Measurements from ENCODE around the gene SYVN1.

Gene SYVN1

DNA sequence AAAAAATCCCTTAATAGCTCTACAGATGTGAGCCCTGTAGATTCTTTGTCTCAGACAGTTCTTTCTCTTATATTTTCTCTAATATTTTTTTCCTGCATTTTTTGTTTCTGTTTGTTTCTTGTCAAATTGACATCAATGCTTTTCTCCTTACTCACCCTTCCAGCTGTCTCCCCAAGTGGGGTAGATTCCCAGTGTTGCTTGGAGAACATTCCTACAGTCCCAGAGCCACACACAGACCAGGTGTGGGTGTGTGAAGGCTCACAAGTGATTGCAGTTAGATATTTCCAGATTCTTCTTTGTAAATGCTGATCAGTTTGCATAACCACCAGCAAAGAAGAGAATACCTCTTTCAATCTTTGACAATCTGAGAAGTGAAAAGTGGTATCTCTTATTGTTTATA lies 30.8 kb downstream of the SYVN1 start:
- no peak for DNase-seq
- H3K27me3 ChIP-seq (ENCODE audit: insufficient read depth, low read depth, severe bottlenecking): no peaks in the 10 kb centered on the region
- H3K4me3 ChIP-seq (ENCODE audit: low read depth, low read length): no peak overlapping the region
- no peaks in the 10 kb centered on the region for H3K9me3 ChIP-seq (ENCODE audit: severe bottlenecking)
- TF ChIP-seq, protein P1, sequence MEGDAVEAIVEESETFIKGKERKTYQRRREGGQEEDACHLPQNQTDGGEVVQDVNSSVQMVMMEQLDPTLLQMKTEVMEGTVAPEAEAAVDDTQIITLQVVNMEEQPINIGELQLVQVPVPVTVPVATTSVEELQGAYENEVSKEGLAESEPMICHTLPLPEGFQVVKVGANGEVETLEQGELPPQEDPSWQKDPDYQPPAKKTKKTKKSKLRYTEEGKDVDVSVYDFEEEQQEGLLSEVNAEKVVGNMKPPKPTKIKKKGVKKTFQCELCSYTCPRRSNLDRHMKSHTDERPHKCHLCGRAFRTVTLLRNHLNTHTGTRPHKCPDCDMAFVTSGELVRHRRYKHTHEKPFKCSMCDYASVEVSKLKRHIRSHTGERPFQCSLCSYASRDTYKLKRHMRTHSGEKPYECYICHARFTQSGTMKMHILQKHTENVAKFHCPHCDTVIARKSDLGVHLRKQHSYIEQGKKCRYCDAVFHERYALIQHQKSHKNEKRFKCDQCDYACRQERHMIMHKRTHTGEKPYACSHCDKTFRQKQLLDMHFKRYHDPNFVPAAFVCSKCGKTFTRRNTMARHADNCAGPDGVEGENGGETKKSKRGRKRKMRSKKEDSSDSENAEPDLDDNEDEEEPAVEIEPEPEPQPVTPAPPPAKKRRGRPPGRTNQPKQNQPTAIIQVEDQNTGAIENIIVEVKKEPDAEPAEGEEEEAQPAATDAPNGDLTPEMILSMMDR (IDR thresholded peaks at IDR 0.05; ENCODE audit: low read depth, low read length): no peak
- peaks cover 4% of the 10 kb centered on the region for H3K36me3 ChIP-seq
- H3K27ac ChIP-seq: no peak overlapping the region

DNA sequence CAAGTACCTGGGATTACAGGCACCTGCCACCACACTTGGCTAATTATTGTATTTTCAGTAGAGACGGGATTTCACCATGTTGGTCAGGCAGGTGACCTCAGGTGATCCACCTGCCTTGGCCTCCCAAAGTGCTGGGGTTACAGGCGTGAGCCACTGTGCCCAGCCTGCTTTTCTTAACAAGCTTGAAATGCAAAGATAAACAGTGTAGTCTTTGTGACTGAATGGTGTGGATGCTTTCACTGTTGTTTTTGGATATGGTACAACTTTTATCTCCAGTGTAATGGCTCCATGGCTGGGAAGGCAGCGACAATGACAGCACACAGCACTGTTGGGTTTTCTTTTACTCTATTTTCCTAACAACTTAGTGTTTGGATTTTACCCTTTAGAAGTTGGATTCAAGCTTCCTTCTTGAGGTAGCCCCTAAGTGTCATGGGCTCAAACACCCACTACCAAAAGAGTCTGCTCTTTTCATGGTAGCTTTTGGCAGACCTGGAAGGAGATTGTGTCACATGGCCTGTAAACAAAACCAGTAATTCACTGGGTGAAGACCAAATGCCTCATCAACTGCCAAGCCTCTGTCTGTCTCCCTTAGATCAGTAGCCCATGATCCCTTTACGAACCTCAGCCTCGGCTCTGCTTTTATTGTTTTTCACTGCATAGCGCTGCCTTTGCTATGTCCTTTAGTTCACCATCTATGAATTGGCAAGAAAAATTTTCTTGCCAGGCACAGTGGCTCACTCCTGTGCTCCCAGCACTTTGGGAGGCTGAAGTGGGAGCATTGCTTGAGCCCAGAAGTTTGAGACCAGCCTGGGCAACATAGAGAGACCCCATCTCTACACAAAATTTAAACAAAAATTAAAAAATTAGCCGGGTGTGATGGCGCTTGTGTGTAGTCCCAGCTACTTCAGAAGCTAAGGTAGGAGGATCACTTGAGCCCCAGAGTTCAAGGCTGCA lies 31.9 kb downstream of the SYVN1 start:
- DNase-seq: no peak
- Histone ChIP-seq H3K27ac (no peak overlapping the region), H3K36me3 (peaks cover 15% of the 10 kb centered on the region)

DNA sequence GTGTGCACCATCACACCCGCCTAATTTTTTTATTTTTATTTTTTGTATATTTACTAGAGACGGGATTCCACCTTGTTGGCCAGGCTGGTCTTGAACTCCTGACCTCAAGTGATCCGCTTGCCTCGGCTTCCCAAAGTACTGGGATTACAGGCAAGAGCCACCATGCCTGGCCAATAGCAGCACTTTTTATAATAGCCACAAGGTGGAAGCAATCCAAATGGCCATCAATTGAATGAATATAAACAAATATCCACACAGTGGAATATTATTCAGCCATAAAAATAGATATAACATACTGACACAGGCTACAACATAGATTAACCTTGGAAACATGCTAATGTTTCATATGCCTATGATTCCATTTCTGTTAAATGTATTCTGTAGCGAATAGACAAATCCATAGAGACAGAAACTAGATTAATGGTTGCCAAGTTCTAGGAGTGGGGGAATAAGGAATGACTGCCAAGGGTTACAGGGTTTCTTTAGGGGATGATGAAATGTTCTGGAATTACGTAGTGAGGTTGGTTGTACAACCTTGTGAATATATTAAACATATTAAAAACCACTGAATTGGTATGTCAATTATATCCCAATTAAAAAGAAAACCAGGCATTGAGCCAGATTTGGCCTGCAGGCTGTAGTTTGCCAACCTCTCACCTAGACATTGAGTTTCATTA lies 33.5 kb downstream of the SYVN1 start:
- no peak overlapping the region for H3K4me3 ChIP-seq (ENCODE audit: low read depth, low read length)
- TF ChIP-seq, protein P1 (IDR thresholded peaks at IDR 0.05; ENCODE audit: low read depth, low read length): no peak
- H3K27me3 ChIP-seq (ENCODE audit: insufficient read depth, low read depth, severe bottlenecking): no peaks in the 10 kb centered on the region
- H3K9me3 ChIP-seq (ENCODE audit: severe bottlenecking): no peaks in the 10 kb centered on the region
- no peak overlapping the region for H3K27ac ChIP-seq
- DNase-seq: no peak
- H3K36me3 ChIP-seq: peaks cover 17% of the 10 kb centered on the region

More for the DNA sequence above, 31.9 kb downstream of the SYVN1 start:
- TF ChIP-seq, protein P1 (IDR thresholded peaks at IDR 0.05; ENCODE audit: low read depth, low read length): no peak
- no peaks in the 10 kb centered on the region for H3K27me3 ChIP-seq (ENCODE audit: insufficient read depth, low read depth, severe bottlenecking)
- no peaks in the 10 kb centered on the region for H3K9me3 ChIP-seq (ENCODE audit: severe bottlenecking)
- H3K4me3 ChIP-seq (ENCODE audit: low read depth, low read length): no peak overlapping the region

DNA sequence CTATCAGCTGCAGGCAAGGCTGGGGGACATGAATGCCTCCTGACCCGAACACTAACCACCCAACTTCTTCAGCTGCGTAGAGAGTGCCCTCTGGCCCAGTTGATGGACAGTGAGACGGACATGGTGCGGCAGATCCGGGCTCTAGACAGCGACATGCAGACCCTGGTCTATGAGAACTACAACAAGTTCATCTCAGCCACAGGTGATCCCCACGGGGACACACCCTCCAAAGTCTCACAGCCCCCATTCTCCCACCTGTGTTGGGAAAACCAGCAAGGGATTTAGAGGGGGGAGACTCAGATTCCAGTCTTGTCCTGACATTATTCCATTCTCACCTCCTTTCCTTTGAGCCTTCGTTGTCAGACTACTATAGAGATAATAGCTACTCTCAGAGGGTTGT lies 37.4 kb downstream of the SYVN1 start:
- H3K27ac ChIP-seq: peak overlapping the region; percentile 92
- peak overlapping the region; percentile 70 for H3K4me3 ChIP-seq (ENCODE audit: low read depth, low read length)
- peaks cover 15% of the 10 kb centered on the region for H3K36me3 ChIP-seq
- no peaks in the 10 kb centered on the region for H3K27me3 ChIP-seq (ENCODE audit: insufficient read depth, low read depth, severe bottlenecking)
- TF ChIP-seq, protein P1 (IDR thresholded peaks at IDR 0.05; ENCODE audit: low read depth, low read length): no peak
- no peak for DNase-seq
- no peaks in the 10 kb centered on the region for H3K9me3 ChIP-seq (ENCODE audit: severe bottlenecking)

DNA sequence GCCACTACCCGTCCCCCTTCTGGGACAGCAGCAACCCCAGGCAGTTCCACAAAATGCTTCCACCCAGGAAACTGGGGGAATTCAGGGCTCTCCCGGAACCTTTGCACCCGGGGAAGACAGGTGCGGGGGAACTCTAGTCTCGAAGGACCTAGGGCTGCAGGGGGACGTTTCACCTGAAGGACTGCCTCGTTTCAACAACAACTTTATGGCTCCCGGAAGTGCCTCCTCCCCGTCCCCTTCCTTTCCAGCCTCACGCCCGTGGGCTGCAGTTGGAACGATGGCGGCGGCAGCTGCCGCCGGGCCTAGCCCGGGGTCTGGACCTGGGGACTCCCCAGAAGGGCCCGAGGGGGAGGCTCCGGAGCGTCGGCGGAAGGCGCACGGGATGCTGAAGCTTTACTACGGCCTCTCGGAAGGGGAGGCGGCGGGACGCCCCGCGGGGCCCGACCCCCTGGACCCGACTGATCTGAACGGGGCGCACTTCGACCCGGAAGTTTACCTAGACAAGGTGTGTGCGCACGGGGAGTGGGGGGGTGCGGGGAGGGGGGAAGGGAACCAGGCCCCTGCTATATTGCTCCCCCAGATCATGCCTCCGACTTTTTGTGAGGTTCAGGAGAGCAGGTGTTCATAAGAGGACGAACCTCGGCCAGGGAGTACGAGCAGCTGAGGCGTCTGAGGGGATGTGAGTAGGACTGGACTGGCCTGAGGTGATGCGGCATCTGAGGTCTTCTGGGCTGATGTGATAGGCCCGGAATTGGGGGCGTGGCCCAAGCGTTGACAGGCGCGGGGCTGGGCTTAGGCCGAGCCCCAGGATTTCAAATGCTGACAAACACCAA lies 38.1 kb downstream of the SYVN1 start, which contains the start of gene VPS51:
Gene VPS51 (plus strand): TSS at position 241 of the 833 bp plus-strand sequence. CDS start 37 bp downstream, at position 278.
- peak within 1 kb of the TSS; percentile 92 for H3K27ac ChIP-seq
- TF ChIP-seq, protein P1 (IDR thresholded peaks at IDR 0.05; ENCODE audit: low read depth, low read length): no peak
- H3K27me3 ChIP-seq (ENCODE audit: insufficient read depth, low read depth, severe bottlenecking): no peaks in the 10 kb centered on the region
- H3K4me3 ChIP-seq (ENCODE audit: low read depth, low read length): peak within 1 kb of the TSS; percentile 70
- H3K36me3 ChIP-seq: peaks cover 15% of the 10 kb centered on the region
- H3K9me3 ChIP-seq (ENCODE audit: severe bottlenecking): no peaks in the 10 kb centered on the region
- peak; percentile 90 for DNase-seq
